SK-N-SH (cell line): ENCODE data around the gene SH3PXD2A. TPM values are rescaled to one million over a fixed set of nuclear protein-coding genes. Genes with fewer than 3 reads are reported as not detected.

Experiments
- CTCF ChIA-PET: fragments of 300-600, 350-600 bp; formaldehyde crosslinking; extraction: SDS; loops from one replicate; lab custom pipeline; 2021; lab: Yijun Ruan, JAX
- POLR2A ChIA-PET: fragments of 350-600 bp; sonication (Branson Sonifier 250); formaldehyde crosslinking; extraction: SDS; loops from one replicate; lab custom pipeline; 2020; ENCODE audit warnings: antibody characterized with exemption, inconsistent platforms; lab: Yijun Ruan, JAX
- DNase-seq: peaks from one replicate; pipeline ENCODE4 v3.0.0; 2012
- H2AFZ ChIP-seq: fragments of 200-600 bp; sonication (generic); 2 replicates; pipeline ENCODE4 v1.8.1; 2016; ENCODE audit warnings: antibody characterized with exemption, mild to moderate bottlenecking, low read depth
- H3F3A ChIP-seq: fragments of 200-600 bp; sonication (generic); replicated peaks from 2 replicates; pipeline ENCODE3; 2016; ENCODE audit warnings: antibody characterized with exemption, mild to moderate bottlenecking; ENCODE audit not compliant: insufficient read depth
- H3K27ac ChIP-seq, 2 experiments: fragments of 200-500 bp in 1 of 2; fragments of 200-600 bp in 1 of 2; sonication (Bioruptor generic) in 1 of 2; sonication (generic), shearing (Covaris generic) in 1 of 2; 2 replicates each; pipeline versions ENCODE4 v1.5.1 to v1.6.1; 2014 to 2016; ENCODE audit warnings: low read depth in 2 of 2, inconsistent platforms in 1 of 2, low read length in 1 of 2, mild to moderate bottlenecking in 1 of 2, mixed read lengths in 1 of 2
- H3K27me3 ChIP-seq: fragments of 200-600 bp; sonication (generic), shearing (Covaris generic); 2 replicates; pipeline ENCODE4 v1.6.1; 2016; ENCODE audit warnings: mixed run types; ENCODE audit not compliant: insufficient read depth
- H3K36me3 ChIP-seq, 2 experiments: fragments of 200-500 bp in 1 of 2; fragments of 200-600 bp in 1 of 2; sonication (Bioruptor generic) in 1 of 2; sonication (generic) in 1 of 2; replicated peaks in 1 of 2; 2 replicates each; pipeline versions ENCODE3 to v1.5.1; 2014 to 2016; ENCODE audit warnings: low read length in 1 of 2, mild to moderate bottlenecking in 1 of 2; ENCODE audit not compliant: insufficient read depth in 2 of 2, control insufficient read depth in 1 of 2
- H3K4me1 ChIP-seq, 2 experiments: fragments of 200-500 bp in 1 of 2; fragments of 200-600 bp in 1 of 2; sonication (Bioruptor generic) in 1 of 2; sonication (generic), shearing (Covaris generic) in 1 of 2; 2 replicates each; pipeline versions ENCODE4 v1.5.1 to v1.6.1; 2014 to 2016; ENCODE audit warnings: low read depth in 1 of 2, low read length in 1 of 2, mixed run types in 1 of 2; ENCODE audit not compliant: insufficient read depth in 2 of 2, control insufficient read depth in 1 of 2
- H3K4me2 ChIP-seq: fragments of 200-600 bp; sonication (generic), shearing (Covaris generic); 2 replicates; pipeline ENCODE4 v1.6.1; 2017; ENCODE audit warnings: mixed run types
- H3K4me3 ChIP-seq, 2 experiments: fragments of 200-500 bp in 1 of 2; fragments of 200-600 bp in 1 of 2; sonication (Bioruptor generic) in 1 of 2; sonication (generic), shearing (Covaris generic) in 1 of 2; 2 replicates each; pipeline versions ENCODE4 v1.5.1 to v1.8.1; 2014 to 2016; ENCODE audit warnings: low read depth in 2 of 2, inconsistent platforms in 1 of 2, low read length in 1 of 2, mild to moderate bottlenecking in 1 of 2, mixed read lengths in 1 of 2, moderate library complexity in 1 of 2
- H3K79me2 ChIP-seq: fragments of 200-600 bp; sonication (generic); 2 replicates; pipeline ENCODE4 v1.8.1; 2017; ENCODE audit warnings: mild to moderate bottlenecking; ENCODE audit not compliant: insufficient read depth
- H3K9ac ChIP-seq: fragments of 200-600 bp; sonication (generic); 2 replicates; pipeline ENCODE4 v1.6.1; 2017; ENCODE audit warnings: mixed run types
- H3K9me2 ChIP-seq: fragments of 200-600 bp; sonication (generic); 2 replicates; pipeline ENCODE4 v1.6.1; 2017; ENCODE audit warnings: mixed run types
- H3K9me3 ChIP-seq: fragments of 200-600 bp; sonication (generic); 2 replicates; pipeline ENCODE4 v1.6.1; 2017; ENCODE audit warnings: mixed run types, mild to moderate bottlenecking, moderate library complexity
- H4K20me1 ChIP-seq: fragments of 200-600 bp; sonication (generic); 2 replicates; pipeline ENCODE4 v1.6.1; 2017; ENCODE audit warnings: mild to moderate bottlenecking, mixed run types; ENCODE audit not compliant: insufficient read depth
- CHD2 ChIP-seq: fragments of 150-350 bp; IDR thresholded peaks from 2 replicates; pipeline ENCODE4 v1.6.1; 2018; ENCODE audit warnings: low read length; ENCODE audit not compliant: partially characterized antibody
- EP300 ChIP-seq, 2 experiments: IDR thresholded peaks; 2 replicates each; pipeline versions ENCODE4 v1.4.0 to v1.6.1; 2012; ENCODE audit warnings: borderline replicate concordance in 1 of 2, low read depth in 1 of 2, low read length in 1 of 2
- FOSL2 ChIP-seq: IDR thresholded peaks from 2 replicates; pipeline ENCODE4 v1.4.0; 2012; ENCODE audit warnings: low read depth, mild to moderate bottlenecking, moderate library complexity, borderline replicate concordance
- FOXJ3 ChIP-seq: sonication (generic); formaldehyde crosslinking; IDR thresholded peaks from 2 replicates; pipeline ENCODE4 v1.5.1; 2020; ENCODE audit warnings: mild to moderate bottlenecking, missing genetic modification reagents
- FOXM1 ChIP-seq: IDR thresholded peaks from 2 replicates; pipeline ENCODE4 v1.4.0; 2012; ENCODE audit warnings: low read depth, mild to moderate bottlenecking
- MXI1 ChIP-seq: IDR thresholded peaks from 2 replicates; pipeline ENCODE4 v1.6.1; 2012; ENCODE audit warnings: mild to moderate bottlenecking, low read depth, low read length, improper control_type of control experiment
- NRF1 ChIP-seq: IDR thresholded peaks from 2 replicates; pipeline ENCODE4 v1.6.1; 2012; ENCODE audit warnings: low read depth, mild to moderate bottlenecking, low read length
- SIN3A ChIP-seq: IDR thresholded peaks from 2 replicates; pipeline ENCODE4 v1.6.1; 2012; ENCODE audit warnings: low read depth, mild to moderate bottlenecking, low read length, moderate library complexity, borderline replicate concordance
- TAF1 ChIP-seq: IDR thresholded peaks from 2 replicates; pipeline ENCODE4 v1.6.1; 2012; ENCODE audit warnings: low read depth, mild to moderate bottlenecking, low read length, moderate library complexity, borderline replicate concordance
- TCF12 ChIP-seq: IDR thresholded peaks from 2 replicates; pipeline ENCODE4 v1.4.0; 2012
- USF1 ChIP-seq: IDR thresholded peaks from 2 replicates; pipeline ENCODE4 v1.4.0; 2012; ENCODE audit warnings: low read depth, borderline replicate concordance
- WGBS: methylation state at CpG from one replicate; pipeline ENCODE4 v1.1.6; 2017; ENCODE audit warnings: low lambda C conversion rate; 5-methylcytosine and 5-hydroxymethylcytosine counted together
- polyA plus RNA-seq, 3 experiments: library from polyadenylated mRNA; depleted of rRNA; stranded (reverse); fragments of >200 nt; gene quantifications; 2 replicates each; pipeline ENCODE4 v1.2.3, GENCODE V29; 2012
- TF ChIP-seq, protein P1 (sequence below): IDR thresholded peaks from 2 replicates; pipeline ENCODE4 v1.4.0; 2012; ENCODE audit warnings: low read depth, borderline replicate concordance
- TF ChIP-seq, protein P2 (sequence below): IDR thresholded peaks from 2 replicates; pipeline ENCODE4 v1.4.0; 2012; ENCODE audit warnings: low read depth
- TF ChIP-seq, protein P3 (sequence below): IDR thresholded peaks from 2 replicates; pipeline ENCODE4 v1.6.1; 2012; ENCODE audit warnings: mild to moderate bottlenecking, low read depth, low read length, moderate library complexity

Gene SH3PXD2A
- polyA plus RNA-seq, 1 of the 3 experiments (the other 2 are of a cell fraction) = 2.5 TPM

DNA sequence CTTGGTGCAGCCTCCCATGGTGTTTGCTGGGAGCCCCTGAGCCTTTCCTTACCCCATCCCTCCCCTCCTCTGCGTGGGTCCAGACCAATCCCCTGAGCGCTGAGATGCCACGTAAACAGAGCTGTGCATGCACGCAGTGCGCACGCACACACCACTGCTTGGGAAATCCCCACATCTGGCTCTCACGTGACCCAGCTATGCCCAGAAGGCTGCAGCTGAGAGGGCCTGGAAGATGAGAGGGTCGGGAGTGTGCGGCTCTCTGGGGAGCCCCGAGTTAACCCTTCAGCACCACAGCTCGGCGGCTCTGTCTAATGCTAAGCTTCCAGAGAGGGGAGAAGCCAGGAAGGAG is 177.2 kb downstream of the SH3PXD2A start:
- Histone ChIP-seq H3K4me2 (no peak overlapping the region), H3F3A (peaks cover 7% of the 10 kb centered on the region), H3K4me1 (peaks cover 0 to 22% of the 10 kb centered on the region in 2 experiments; a peak in 1 of 4 replicates), H3K79me2 (no peaks in the 10 kb centered on the region), H2AFZ (no peak overlapping the region), H3K9ac (no peak overlapping the region; the same call in 1 of the 2 replicates), H4K20me1 (no peaks in the 10 kb centered on the region), H3K4me3 (no peak overlapping the region), H3K27ac (peak overlapping the region; percentile 70 to 77), H3K27me3 (no peaks in the 10 kb centered on the region), H3K36me3 (no peaks in the 10 kb centered on the region), H3K9me2 (no peaks in the 10 kb centered on the region), H3K9me3 (no peaks in the 10 kb centered on the region)
- ChIA-PET POLR2A (interaction anchor here (0.8 to 1.1 kb wide), 3 partner anchors 55 to 64 kb away, joined by 3 to 5 read pairs (median 3); no protein-coding TSS in a partner anchor), CTCF (interaction anchor here (1.0 to 3.3 kb wide), 7 partner anchors 11 to 79 kb away, joined by 3 to 16 read pairs (median 4); no protein-coding TSS in a partner anchor)
- DNase-seq = peak; percentile 94
- 33% methylated on average over 10 of the region's 12 CpGs for WGBS
- TF ChIP-seq MXI1 (peak; percentile 85; the same call in 1 of the 2 replicates), TCF12 (peak; percentile 66), CHD2 (peak; percentile 52), SIN3A (no peak), USF1 (peak; percentile 83), EP300 (IDR thresholded peaks at IDR 0.05; ENCODE audit: borderline replicate concordance in 1 of 2, low read depth in 1 of 2, low read length in 1 of 2) (peak in 1 of 2 experiments; percentile 55; a peak in 1 of 4 replicates), NRF1 (peak; percentile 50; the same call in 1 of the 2 replicates)
- TF ChIP-seq, protein P1, sequence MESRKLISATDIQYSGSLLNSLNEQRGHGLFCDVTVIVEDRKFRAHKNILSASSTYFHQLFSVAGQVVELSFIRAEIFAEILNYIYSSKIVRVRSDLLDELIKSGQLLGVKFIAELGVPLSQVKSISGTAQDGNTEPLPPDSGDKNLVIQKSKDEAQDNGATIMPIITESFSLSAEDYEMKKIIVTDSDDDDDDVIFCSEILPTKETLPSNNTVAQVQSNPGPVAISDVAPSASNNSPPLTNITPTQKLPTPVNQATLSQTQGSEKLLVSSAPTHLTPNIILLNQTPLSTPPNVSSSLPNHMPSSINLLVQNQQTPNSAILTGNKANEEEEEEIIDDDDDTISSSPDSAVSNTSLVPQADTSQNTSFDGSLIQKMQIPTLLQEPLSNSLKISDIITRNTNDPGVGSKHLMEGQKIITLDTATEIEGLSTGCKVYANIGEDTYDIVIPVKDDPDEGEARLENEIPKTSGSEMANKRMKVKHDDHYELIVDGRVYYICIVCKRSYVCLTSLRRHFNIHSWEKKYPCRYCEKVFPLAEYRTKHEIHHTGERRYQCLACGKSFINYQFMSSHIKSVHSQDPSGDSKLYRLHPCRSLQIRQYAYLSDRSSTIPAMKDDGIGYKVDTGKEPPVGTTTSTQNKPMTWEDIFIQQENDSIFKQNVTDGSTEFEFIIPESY = no peak
- TF ChIP-seq, protein P2, sequence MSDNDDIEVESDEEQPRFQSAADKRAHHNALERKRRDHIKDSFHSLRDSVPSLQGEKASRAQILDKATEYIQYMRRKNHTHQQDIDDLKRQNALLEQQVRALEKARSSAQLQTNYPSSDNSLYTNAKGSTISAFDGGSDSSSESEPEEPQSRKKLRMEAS = peak; percentile 79

DNA sequence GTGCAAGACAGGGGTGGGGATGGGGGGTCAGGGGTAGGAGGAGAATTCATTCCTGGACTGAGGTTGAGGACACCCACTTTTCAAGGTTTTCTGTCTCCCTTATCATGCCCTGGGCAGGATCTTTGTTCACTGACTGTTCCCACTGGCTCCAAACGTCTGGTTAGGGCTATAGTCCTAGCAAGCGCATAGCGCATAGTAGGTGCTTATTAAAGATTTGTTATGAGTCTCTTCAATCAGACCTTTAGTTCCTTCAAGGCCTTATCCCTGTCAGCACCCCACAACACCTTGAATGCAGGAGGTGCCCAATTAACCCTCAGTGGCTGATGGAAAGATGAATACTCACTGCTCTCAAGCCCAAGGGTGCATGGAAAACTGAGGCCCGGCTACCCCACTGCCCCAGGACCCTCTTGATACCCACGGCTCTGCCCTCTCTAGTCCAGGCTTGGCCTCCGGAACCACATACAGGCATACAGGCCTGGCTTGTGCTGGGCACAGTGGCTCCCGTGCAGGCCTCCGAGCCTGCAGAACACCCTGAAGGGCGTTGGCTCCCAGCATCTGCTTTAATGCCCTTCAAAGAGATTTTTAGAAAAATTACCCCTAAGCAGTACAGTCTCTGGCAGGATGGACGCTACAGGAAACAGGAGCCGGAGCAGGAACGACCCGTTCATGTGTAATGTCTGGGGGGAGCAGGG is 177.7 kb downstream of the SH3PXD2A start:
- Histone ChIP-seq H2AFZ (no peak overlapping the region), H3K9me3 (no peaks in the 10 kb centered on the region), H3K9ac (no peak overlapping the region; the same call in 1 of the 2 replicates), H3K4me3 (no peak overlapping the region), H3K4me1 (peaks cover 0 to 22% of the 10 kb centered on the region in 2 experiments; a peak in 1 of 4 replicates), H3K79me2 (no peaks in the 10 kb centered on the region), H4K20me1 (no peaks in the 10 kb centered on the region), H3K9me2 (no peaks in the 10 kb centered on the region), H3K27ac (peak overlapping the region; percentile 70 to 77), H3F3A (peaks cover 7% of the 10 kb centered on the region), H3K36me3 (no peaks in the 10 kb centered on the region), H3K27me3 (no peaks in the 10 kb centered on the region), H3K4me2 (no peak overlapping the region)
- ChIA-PET POLR2A (interaction anchor here (0.8 to 1.1 kb wide), 3 partner anchors 55 to 64 kb away, joined by 3 to 5 read pairs (median 3); no protein-coding TSS in a partner anchor), CTCF (interaction anchor here (1.0 to 3.3 kb wide), 6 partner anchors 11 to 79 kb away, joined by 3 to 16 read pairs (median 4); no protein-coding TSS in a partner anchor)
- 63% methylated on average over 9 of the region's 13 CpGs for WGBS
- DNase-seq = no peak
- TF ChIP-seq, protein P3, sequence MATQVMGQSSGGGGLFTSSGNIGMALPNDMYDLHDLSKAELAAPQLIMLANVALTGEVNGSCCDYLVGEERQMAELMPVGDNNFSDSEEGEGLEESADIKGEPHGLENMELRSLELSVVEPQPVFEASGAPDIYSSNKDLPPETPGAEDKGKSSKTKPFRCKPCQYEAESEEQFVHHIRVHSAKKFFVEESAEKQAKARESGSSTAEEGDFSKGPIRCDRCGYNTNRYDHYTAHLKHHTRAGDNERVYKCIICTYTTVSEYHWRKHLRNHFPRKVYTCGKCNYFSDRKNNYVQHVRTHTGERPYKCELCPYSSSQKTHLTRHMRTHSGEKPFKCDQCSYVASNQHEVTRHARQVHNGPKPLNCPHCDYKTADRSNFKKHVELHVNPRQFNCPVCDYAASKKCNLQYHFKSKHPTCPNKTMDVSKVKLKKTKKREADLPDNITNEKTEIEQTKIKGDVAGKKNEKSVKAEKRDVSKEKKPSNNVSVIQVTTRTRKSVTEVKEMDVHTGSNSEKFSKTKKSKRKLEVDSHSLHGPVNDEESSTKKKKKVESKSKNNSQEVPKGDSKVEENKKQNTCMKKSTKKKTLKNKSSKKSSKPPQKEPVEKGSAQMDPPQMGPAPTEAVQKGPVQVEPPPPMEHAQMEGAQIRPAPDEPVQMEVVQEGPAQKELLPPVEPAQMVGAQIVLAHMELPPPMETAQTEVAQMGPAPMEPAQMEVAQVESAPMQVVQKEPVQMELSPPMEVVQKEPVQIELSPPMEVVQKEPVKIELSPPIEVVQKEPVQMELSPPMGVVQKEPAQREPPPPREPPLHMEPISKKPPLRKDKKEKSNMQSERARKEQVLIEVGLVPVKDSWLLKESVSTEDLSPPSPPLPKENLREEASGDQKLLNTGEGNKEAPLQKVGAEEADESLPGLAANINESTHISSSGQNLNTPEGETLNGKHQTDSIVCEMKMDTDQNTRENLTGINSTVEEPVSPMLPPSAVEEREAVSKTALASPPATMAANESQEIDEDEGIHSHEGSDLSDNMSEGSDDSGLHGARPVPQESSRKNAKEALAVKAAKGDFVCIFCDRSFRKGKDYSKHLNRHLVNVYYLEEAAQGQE = no peak
- TF ChIP-seq FOXJ3 (CRISPR knock-in tag) = no peak
- TF ChIP-seq USF1 = no peak
- no peak for TF ChIP-seq FOSL2
- TF ChIP-seq TAF1 = no peak
- no peak for TF ChIP-seq FOXM1
- TF ChIP-seq CHD2 = no peak
- no peak for TF ChIP-seq EP300 (IDR thresholded peaks at IDR 0.05; ENCODE audit: borderline replicate concordance in 1 of 2, low read depth in 1 of 2, low read length in 1 of 2)
